Measurements from ENCODE around the gene SMYD3. TPM values are rescaled to one million over a fixed set of nuclear protein-coding genes. Genes with fewer than 3 reads are reported as not detected.

Gene SMYD3
- total and polyA plus RNA-seq, 5 donors = 6.8 to 11.6 (median 9.9) TPM

DNA sequence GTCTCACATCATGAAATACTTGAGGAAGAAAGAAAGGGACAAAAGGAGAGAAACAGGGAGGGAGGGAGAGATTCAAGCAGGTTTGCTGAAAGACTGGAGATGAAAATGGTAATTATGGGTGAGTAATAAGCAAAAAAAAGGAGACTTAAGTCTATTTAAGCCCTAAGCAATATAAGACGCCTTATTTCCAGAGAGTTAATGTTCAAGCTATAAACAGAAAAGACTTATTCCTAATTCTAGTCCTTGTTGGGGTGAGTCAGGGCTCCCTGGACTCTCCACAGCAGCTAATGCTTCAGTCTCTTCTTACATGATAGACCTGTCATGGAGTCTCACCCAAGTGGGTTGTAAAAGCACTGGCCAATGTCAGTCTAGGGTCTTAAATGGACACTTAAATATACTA lies 619.2 kb downstream of the SMYD3 start:
- ATAC-seq (no peak), DNase-seq (no peak)
- no peaks in the 10 kb centered on the region for H3K27me3 ChIP-seq (ENCODE audit: control insufficient read depth, insufficient read depth)
- no peaks in the 10 kb centered on the region for H3K9me3 ChIP-seq (ENCODE audit: control insufficient read depth, low read length)
- 96% methylated on average over 1 of the region's 1 CpG for WGBS
- no peak overlapping the region for H3K27ac ChIP-seq (ENCODE audit: low read length)
- H3K4me3 ChIP-seq (ENCODE audit: low read length) = no peak overlapping the region
- intact Hi-C loops (cut with DNase I) = no loop called here
- H3K4me1 ChIP-seq (ENCODE audit: control insufficient read depth, insufficient read depth, low read length) = no peaks in the 10 kb centered on the region

DNA sequence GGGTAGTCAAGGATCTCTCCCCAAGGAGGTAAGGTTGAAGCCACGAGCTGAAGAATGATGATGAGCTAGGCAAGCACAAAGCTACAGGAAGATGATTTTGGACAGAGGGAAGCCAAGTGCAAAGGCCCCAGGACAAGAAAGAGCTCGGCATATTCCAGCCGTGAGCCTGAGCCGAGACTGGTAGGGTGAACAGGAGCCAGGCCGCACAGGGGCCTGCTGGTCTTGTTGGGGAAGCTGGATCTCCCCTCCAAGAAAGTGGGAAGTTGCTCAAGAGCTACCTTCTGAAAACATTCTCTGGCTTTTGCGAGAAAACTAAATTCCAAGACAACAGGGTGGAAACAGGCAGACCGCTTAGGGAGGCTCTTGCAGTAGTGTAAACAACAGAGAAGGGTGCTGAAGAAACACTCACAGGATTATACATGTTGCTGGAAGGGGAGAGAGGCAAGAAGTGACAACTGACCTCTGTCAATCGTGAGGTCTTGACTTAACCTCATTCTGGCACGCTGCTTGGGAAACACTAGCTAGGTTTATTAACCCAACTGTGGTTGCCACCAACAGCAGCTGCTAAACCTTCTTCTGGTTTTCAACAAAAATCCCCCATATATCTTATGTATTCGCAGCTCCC lies 625.2 kb downstream of the SMYD3 start:
- H3K9me3 ChIP-seq (ENCODE audit: control insufficient read depth, low read length) = no peaks in the 10 kb centered on the region
- H3K4me1 ChIP-seq (ENCODE audit: control insufficient read depth, insufficient read depth, low read length) = no peaks in the 10 kb centered on the region
- no peak for DNase-seq
- 69% methylated on average over 10 of the region's 10 CpGs for WGBS
- H3K27me3 ChIP-seq (ENCODE audit: control insufficient read depth, insufficient read depth) = no peaks in the 10 kb centered on the region
- H3K4me3 ChIP-seq (ENCODE audit: low read length) = no peak overlapping the region
- intact Hi-C loops (cut with DNase I) = no loop called here
- H3K27ac ChIP-seq (ENCODE audit: low read length) = no peak overlapping the region
- ATAC-seq = no peak

DNA sequence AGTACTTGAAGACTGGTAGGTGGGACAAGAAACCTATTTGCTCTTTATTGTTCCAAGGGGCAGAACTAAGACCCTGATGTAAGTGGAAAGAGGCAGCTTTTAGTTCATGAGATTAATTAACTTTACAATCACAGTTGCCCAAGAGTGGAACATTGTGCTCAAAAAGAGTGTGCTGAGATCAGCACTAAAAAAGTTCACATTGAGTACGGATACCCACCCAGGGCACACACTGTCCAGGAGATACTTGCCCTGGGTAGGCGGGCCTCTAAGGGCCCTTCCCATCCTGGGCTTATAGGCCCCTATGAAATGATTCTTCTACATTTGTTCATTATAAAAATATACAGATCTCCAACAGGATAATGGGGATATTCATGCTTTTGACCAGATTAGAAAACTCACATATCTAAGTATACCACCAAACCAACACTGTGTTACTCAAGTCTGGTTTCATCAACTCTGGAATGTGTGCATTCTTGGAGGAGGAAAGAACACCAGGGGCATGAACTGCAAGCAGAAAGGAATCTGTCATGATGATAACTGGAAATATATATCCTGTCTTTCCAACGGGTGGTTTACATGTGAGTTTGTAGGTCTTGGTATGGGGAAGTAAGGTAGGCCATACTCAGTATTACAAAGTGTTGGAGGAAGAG lies 626.2 kb downstream of the SMYD3 start:
- no peaks in the 10 kb centered on the region for H3K27me3 ChIP-seq (ENCODE audit: control insufficient read depth, insufficient read depth)
- ATAC-seq = no peak
- 77% methylated on average over 3 of the region's 3 CpGs for WGBS
- H3K4me3 ChIP-seq (ENCODE audit: low read length) = no peak overlapping the region
- no peaks in the 10 kb centered on the region for H3K9me3 ChIP-seq (ENCODE audit: control insufficient read depth, low read length)
- intact Hi-C loops (cut with DNase I) = no loop called here
- no peak for DNase-seq
- no peaks in the 10 kb centered on the region for H3K4me1 ChIP-seq (ENCODE audit: control insufficient read depth, insufficient read depth, low read length)
- H3K27ac ChIP-seq (ENCODE audit: low read length) = no peak overlapping the region

DNA sequence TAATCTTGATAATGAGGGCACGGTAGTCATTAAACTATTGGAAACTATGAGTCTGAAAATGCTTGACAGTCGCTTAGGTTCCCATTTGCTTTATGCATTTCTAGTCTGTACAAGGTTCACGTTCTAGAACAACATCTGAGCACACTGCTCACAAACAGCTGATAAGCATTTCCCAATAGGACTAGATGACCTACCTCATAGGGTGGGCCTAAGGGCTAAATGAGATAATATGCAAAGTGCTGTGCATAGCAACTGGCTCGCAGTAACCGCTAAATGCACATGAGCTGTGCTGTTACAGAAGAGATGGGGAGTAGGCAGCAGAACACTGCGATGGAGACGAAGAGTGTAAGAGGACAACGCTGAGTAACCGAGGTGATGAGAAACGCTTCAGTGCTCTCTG lies 628.0 kb downstream of the SMYD3 start:
- no peak overlapping the region for H3K4me3 ChIP-seq (ENCODE audit: low read length)
- no peaks in the 10 kb centered on the region for H3K9me3 ChIP-seq (ENCODE audit: control insufficient read depth, low read length)
- WGBS = 92% methylated on average over 10 of the region's 10 CpGs
- H3K27ac ChIP-seq (ENCODE audit: low read length) = no peak overlapping the region
- DNase-seq = no peak
- intact Hi-C loops (cut with DNase I) = no loop called here
- peak in 1 of 2 donors; percentile 31 for ATAC-seq
- H3K27me3 ChIP-seq (ENCODE audit: control insufficient read depth, insufficient read depth) = no peaks in the 10 kb centered on the region
- H3K4me1 ChIP-seq (ENCODE audit: control insufficient read depth, insufficient read depth, low read length) = peaks cover 3% of the 10 kb centered on the region

DNA sequence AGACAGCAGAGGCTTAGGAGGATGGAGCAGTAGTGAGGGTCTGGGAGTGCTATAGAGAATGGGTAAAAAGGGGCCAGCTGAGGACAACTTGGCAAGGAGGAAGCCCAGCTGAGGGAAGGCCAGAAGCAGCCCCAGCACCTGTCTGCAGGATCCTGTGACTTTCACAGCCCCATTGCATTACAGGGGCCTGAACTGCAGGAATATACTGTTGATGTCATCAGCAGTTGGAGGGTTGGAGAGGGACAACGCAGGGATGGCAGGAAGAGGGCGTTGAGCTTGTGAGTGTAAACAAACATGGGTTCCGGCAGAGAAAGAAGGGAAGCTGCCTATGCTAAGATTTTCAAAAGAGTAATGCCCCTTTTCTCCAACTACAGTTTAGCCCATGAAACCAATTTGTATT lies 628.5 kb downstream of the SMYD3 start:
- ATAC-seq (no peak), DNase-seq (no peak)
- H3K27me3 ChIP-seq (ENCODE audit: control insufficient read depth, insufficient read depth) = no peaks in the 10 kb centered on the region
- intact Hi-C loops (cut with DNase I) = no loop called here
- no peaks in the 10 kb centered on the region for H3K9me3 ChIP-seq (ENCODE audit: control insufficient read depth, low read length)
- peaks cover 5% of the 10 kb centered on the region for H3K4me1 ChIP-seq (ENCODE audit: control insufficient read depth, insufficient read depth, low read length)
- no peak overlapping the region for H3K27ac ChIP-seq (ENCODE audit: low read length)
- no peak overlapping the region for H3K4me3 ChIP-seq (ENCODE audit: low read length)
- WGBS = 65% methylated on average over 3 of the region's 3 CpGs

DNA sequence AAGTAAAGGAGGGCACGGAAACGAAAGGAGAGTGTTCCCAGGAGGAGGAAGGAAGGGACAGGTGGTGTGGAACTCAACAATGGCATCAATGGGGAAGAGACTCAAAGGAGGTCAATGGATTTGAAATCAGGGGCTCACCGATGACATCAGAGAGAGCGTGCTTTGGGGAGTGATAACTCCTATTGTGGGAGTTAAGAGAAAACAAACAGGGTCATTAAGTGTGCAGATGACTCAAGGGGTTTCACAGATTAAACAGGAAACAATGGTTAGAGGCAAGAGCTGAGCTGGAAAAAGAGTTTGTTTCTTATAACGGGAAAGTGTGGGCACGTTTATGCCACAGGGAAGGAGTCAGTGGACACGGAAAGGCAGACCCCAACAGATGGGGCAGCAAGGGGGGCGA lies 629.1 kb downstream of the SMYD3 start:
- intact Hi-C loops (cut with DNase I) = no loop called here
- no peak overlapping the region for H3K27ac ChIP-seq (ENCODE audit: low read length)
- no peaks in the 10 kb centered on the region for H3K9me3 ChIP-seq (ENCODE audit: control insufficient read depth, low read length)
- WGBS = 76% methylated on average over 8 of the region's 8 CpGs
- H3K27me3 ChIP-seq (ENCODE audit: control insufficient read depth, insufficient read depth) = no peaks in the 10 kb centered on the region
- peaks cover 5% of the 10 kb centered on the region for H3K4me1 ChIP-seq (ENCODE audit: control insufficient read depth, insufficient read depth, low read length)
- ATAC-seq (no peak), DNase-seq (no peak)
- H3K4me3 ChIP-seq (ENCODE audit: low read length) = no peak overlapping the region

DNA sequence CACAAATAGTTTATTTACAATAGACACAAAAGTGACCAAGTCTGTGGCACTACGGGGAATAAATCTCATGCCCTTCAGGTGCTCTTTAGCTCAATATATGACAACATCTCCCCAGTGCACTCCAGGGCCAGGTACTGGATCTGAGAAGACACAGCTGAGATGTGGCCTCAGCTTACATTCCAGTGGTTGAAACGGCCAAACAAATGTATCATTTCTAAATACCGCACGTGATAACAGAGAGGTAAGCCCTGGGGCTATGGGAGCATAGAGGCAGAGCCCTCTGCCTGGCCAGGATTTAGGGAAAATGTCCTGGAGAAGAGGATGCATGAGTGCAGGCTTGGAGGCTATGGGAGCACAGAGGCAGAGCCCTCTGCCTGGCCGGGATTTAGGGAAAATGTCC lies 630.5 kb downstream of the SMYD3 start:
- no peak for DNase-seq
- intact Hi-C loops (cut with DNase I) = no loop called here
- ATAC-seq = no peak
- Histone ChIP-seq H3K27ac (ENCODE audit: low read length) (no peak overlapping the region), H3K9me3 (ENCODE audit: control insufficient read depth, low read length) (no peaks in the 10 kb centered on the region), H3K4me3 (ENCODE audit: low read length) (no peak overlapping the region), H3K4me1 (ENCODE audit: control insufficient read depth, insufficient read depth, low read length) (peaks cover 5% of the 10 kb centered on the region), H3K27me3 (ENCODE audit: control insufficient read depth, insufficient read depth) (no peaks in the 10 kb centered on the region)
- WGBS = 76% methylated on average over 5 of the region's 5 CpGs

DNA sequence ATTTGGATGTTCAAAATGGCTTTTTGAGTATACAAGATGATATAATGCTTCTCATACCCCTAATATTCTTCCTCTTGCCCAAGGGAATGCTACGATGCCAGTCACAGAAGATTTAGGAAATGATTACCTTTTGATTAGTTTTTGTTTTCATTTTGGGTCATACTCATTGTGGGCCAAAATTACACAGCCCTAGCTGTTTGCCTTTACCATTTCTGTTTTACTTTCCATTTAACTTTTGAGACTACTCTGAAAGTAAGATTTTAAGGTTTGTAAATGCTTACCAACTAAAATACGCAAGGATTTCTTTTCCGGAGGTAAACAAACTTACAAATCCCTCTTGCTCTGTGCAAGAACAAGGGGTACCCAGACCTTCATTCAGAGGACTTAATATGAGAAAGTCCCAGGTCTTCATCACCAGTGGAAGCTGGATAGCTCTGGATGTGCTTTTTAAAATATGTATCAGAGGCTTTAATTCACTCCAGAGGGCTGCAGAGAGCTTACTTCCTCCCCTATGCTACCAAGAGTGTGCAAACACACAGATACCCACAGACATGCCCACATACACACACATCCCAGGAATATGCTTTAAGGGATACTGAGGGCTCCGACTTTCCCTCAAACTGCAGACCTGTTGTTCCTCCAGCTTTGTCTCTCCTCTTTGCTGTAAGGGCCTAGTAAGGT lies 631.4 kb downstream of the SMYD3 start:
- ATAC-seq = no peak
- Histone ChIP-seq H3K27me3 (ENCODE audit: control insufficient read depth, insufficient read depth) (no peaks in the 10 kb centered on the region), H3K4me3 (ENCODE audit: low read length) (no peak overlapping the region), H3K9me3 (ENCODE audit: control insufficient read depth, low read length) (no peaks in the 10 kb centered on the region), H3K27ac (ENCODE audit: low read length) (no peak overlapping the region), H3K4me1 (ENCODE audit: control insufficient read depth, insufficient read depth, low read length) (peaks cover 5% of the 10 kb centered on the region)
- DNase-seq = no peak
- intact Hi-C loops (cut with DNase I) = no loop called here
- 64% methylated on average over 4 of the region's 4 CpGs for WGBS

DNA sequence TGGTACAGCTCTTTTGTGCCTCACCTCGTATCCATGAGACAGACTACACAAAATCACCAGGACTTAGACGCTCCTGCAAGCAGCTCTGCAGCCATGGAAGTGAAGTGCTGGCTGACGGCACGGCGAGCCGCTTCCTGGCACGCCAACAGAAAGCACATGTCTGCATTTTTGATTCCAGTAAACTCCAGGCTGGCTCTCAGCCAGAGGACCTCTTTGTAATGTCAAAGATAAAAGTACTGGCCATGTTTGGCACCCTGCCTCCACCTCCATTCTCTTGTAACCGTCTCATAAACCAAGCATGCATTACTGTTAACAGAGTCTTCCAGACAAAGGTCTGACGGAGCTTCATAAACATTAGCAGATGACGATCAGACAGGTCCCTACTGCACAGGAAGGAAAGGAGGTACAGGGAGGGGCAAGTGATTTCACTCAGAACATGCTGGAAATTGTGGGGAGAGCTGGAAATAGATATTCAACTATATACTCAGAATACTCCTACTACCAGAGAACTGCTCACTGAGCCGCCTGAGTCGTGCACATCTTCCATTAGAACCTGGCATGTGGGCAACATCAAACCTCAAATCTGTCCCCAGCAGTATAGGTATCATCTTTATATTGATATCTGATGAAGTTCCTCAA lies 632.0 kb downstream of the SMYD3 start:
- Histone ChIP-seq H3K4me1 (ENCODE audit: control insufficient read depth, insufficient read depth, low read length) (peaks cover 5% of the 10 kb centered on the region), H3K9me3 (ENCODE audit: control insufficient read depth, low read length) (no peaks in the 10 kb centered on the region), H3K27me3 (ENCODE audit: control insufficient read depth, insufficient read depth) (no peaks in the 10 kb centered on the region), H3K27ac (ENCODE audit: low read length) (no peak overlapping the region), H3K4me3 (ENCODE audit: low read length) (no peak overlapping the region)
- WGBS = 13% methylated on average over 12 of the region's 12 CpGs
- DNase-seq = peak; percentile 87 to 93 (median 89)
- intact Hi-C loops (cut with DNase I) = no loop called here
- ATAC-seq = peak; percentile 87

DNA sequence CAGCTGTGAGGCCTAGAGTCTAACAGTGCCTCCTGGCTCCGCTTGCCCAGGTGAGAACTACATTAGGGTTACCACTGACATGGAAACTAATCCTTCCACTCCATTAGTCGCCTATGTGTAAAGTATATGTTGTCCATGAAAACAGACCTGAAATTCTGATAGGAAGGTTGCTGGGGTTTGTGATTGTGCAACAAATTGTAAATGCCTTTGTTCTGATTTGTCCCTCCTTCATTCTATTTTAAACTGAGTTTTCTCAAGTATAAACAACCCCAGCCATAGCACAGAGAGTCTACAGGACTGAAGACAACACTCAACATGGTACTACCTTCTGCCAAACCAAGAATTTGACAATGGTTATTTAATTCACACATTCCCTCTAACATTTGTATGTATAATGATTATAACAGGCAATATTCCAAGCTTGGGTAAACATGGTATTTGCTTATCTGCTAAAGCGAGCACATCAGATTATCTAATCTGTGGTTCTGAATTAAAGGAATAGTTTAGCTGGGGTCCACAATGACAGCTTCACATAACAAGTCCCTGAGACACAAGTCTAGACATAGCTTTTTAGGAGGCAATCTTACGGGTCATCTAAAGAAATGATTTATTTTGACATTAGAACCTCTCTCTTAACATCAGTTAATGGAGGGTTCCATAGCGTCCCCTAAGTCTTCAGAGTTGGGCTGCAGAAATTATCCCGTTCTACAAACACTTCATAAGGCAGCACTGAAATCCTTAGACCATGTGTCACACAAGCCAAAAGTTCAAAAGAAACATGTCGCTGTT lies 633.0 kb downstream of the SMYD3 start:
- no peak overlapping the region for H3K27ac ChIP-seq (ENCODE audit: low read length)
- H3K4me3 ChIP-seq (ENCODE audit: low read length) = no peak overlapping the region
- ATAC-seq = no peak
- DNase-seq = no peak
- intact Hi-C loops (cut with DNase I) = no loop called here
- H3K27me3 ChIP-seq (ENCODE audit: control insufficient read depth, insufficient read depth) = no peaks in the 10 kb centered on the region
- WGBS = 88% methylated on average over 7 of the region's 7 CpGs
- H3K4me1 ChIP-seq (ENCODE audit: control insufficient read depth, insufficient read depth, low read length) = peaks cover 5% of the 10 kb centered on the region
- H3K9me3 ChIP-seq (ENCODE audit: control insufficient read depth, low read length) = no peaks in the 10 kb centered on the region
